ENCODE measurements around the gene PCDHA1. TPM values are rescaled to one million over a fixed set of nuclear protein-coding genes. Genes with fewer than 3 reads are reported as not detected.
"Not testable (repeated sequence)": the region's sequence is repeated elsewhere in the genome, so short reads cannot be mapped to it uniquely, and the experiment has no call there.

Gene PCDHA1
- polyA plus RNA-seq, 3 donors from 2014 or later, result not detected

- H3K4me3 Mint-ChIP-seq, H3K4me1 Mint-ChIP-seq, H3K27ac Mint-ChIP-seq, DNase-seq: not testable (repeated sequence)
- Mint-ChIP-seq H3K36me3 (peaks cover 0 to 10% (median 3%) of the 10 kb centered on the region in 3 donors), H3K9me3 (peaks cover 9 to 70% (median 23%) of the 10 kb centered on the region in 6 donors), H3K27me3 (ENCODE audit: low read depth in 3 of 3) (peaks cover 6 to 29% (median 18%) of the 10 kb centered on the region in 3 donors)
These were observed 90.8 kb downstream of the PCDHA1 start for GRCh38 chr5:140876541-140877261.

- H3K27me3 Mint-ChIP-seq (ENCODE audit: low read depth in 3 of 3), result peaks cover 6 to 33% (median 18%) of the 10 kb centered on the region in 3 donors
- no peaks in the 10 kb centered on the region for H3K4me1 Mint-ChIP-seq
- H3K9me3 Mint-ChIP-seq, result peaks cover 6 to 71% (median 23%) of the 10 kb centered on the region in 6 donors
- H3K4me3 Mint-ChIP-seq, result no peak overlapping the region
- no peak overlapping the region for H3K27ac Mint-ChIP-seq
- peaks cover 0 to 11% (median 0%) of the 10 kb centered on the region in 3 donors for H3K36me3 Mint-ChIP-seq
- no peak for DNase-seq
These were observed 91.3 kb downstream of the PCDHA1 start for GRCh38 chr5:140877262-140877581.

GRCh38 chr5:140881889-140882590, 96.1 kb downstream of the PCDHA1 start, which contains the start of gene PCDHA13:
TSS of gene PCDHA13 (plus strand) at chr5:140882124. CDS start at chr5:140882269, 145 bp downstream.
- DNase-seq, result no peak
- Mint-ChIP-seq H3K36me3 (peaks cover 0 to 11% (median 0%) of the 10 kb centered on the region in 3 donors), H3K4me3 (peak within 1 kb of the TSS in 1 of 5 donors; percentile 13), H3K9me3 (peaks cover 6 to 65% (median 17%) of the 10 kb centered on the region in 6 donors), H3K27ac (no peak within 1 kb of the TSS), H3K27me3 (ENCODE audit: low read depth in 3 of 3) (peaks cover 2 to 17% (median 10%) of the 10 kb centered on the region in 3 donors), H3K4me1 (no peaks in the 10 kb centered on the region)

GRCh38 chr5:140882591-140882899, 96.6 kb downstream of the PCDHA1 start:
- H3K9me3 Mint-ChIP-seq, result peaks cover 8 to 67% (median 19%) of the 10 kb centered on the region in 6 donors
- H3K27me3 Mint-ChIP-seq (ENCODE audit: low read depth in 3 of 3), result peaks cover 2 to 17% (median 10%) of the 10 kb centered on the region in 3 donors
- H3K4me3 Mint-ChIP-seq, result no peak overlapping the region
- DNase-seq, result no peak
- no peaks in the 10 kb centered on the region for H3K4me1 Mint-ChIP-seq
- peaks cover 0 to 11% (median 0%) of the 10 kb centered on the region in 3 donors for H3K36me3 Mint-ChIP-seq
- no peak overlapping the region for H3K27ac Mint-ChIP-seq

- no peak overlapping the region for H3K27ac Mint-ChIP-seq
- DNase-seq, result no peak
- H3K36me3 Mint-ChIP-seq, result peaks cover 0 to 11% (median 0%) of the 10 kb centered on the region in 3 donors
- peaks cover 2 to 17% (median 8%) of the 10 kb centered on the region in 3 donors for H3K27me3 Mint-ChIP-seq (ENCODE audit: low read depth in 3 of 3)
- no peak overlapping the region for H3K4me3 Mint-ChIP-seq
- peaks cover 8 to 61% (median 16%) of the 10 kb centered on the region in 6 donors for H3K9me3 Mint-ChIP-seq
- H3K4me1 Mint-ChIP-seq, result no peaks in the 10 kb centered on the region
These were observed 97.4 kb downstream of the PCDHA1 start for GRCh38 chr5:140883373-140883772.

GRCh38 chr5:140883927-140884697, 98.2 kb downstream of the PCDHA1 start:
- Mint-ChIP-seq H3K36me3 (peaks cover 0 to 11% (median 0%) of the 10 kb centered on the region in 3 donors), H3K27me3 (ENCODE audit: low read depth in 3 of 3) (peaks cover 2 to 17% (median 8%) of the 10 kb centered on the region in 3 donors), H3K9me3 (peaks cover 5 to 54% (median 16%) of the 10 kb centered on the region in 6 donors), H3K4me3 (no peak overlapping the region), H3K4me1 (no peaks in the 10 kb centered on the region), H3K27ac (no peak overlapping the region)
- no peak for DNase-seq

GRCh38 chr5:140916325-140916724, 130.4 kb downstream of the PCDHA1 start:
- Mint-ChIP-seq H3K27ac (no peak overlapping the region), H3K4me3 (no peak overlapping the region), H3K4me1 (no peaks in the 10 kb centered on the region), H3K27me3 (ENCODE audit: low read depth in 3 of 3) (peaks cover 1 to 5% (median 4%) of the 10 kb centered on the region in 3 donors), H3K9me3 (peaks cover under 1 to 17% (median 12%) of the 10 kb centered on the region in 6 donors), H3K36me3 (no peaks in the 10 kb centered on the region)
- DNase-seq, result no peak

- H3K36me3 Mint-ChIP-seq, result no peaks in the 10 kb centered on the region
- H3K4me1 Mint-ChIP-seq, result peaks cover 6 to 8% of the 10 kb centered on the region in 2 donors
- no peak for DNase-seq
- H3K27ac Mint-ChIP-seq, result no peak overlapping the region
- H3K4me3 Mint-ChIP-seq, result no peak overlapping the region
- peaks cover 1 to 38% (median 7%) of the 10 kb centered on the region in 6 donors for H3K9me3 Mint-ChIP-seq
- H3K27me3 Mint-ChIP-seq (ENCODE audit: low read depth in 3 of 3), result peaks cover 7 to 20% (median 14%) of the 10 kb centered on the region in 3 donors
These were observed 137.7 kb downstream of the PCDHA1 start for GRCh38 chr5:140923601-140924000.

- DNase-seq, result no peak
- Mint-ChIP-seq H3K4me1 (peaks cover 6 to 8% of the 10 kb centered on the region in 2 donors), H3K9me3 (peaks cover 3 to 48% (median 6%) of the 10 kb centered on the region in 6 donors), H3K27me3 (ENCODE audit: low read depth in 3 of 3) (peaks cover 7 to 21% (median 12%) of the 10 kb centered on the region in 3 donors), H3K27ac (no peak within 1 kb of the TSS), H3K36me3 (no peaks in the 10 kb centered on the region), H3K4me3 (peak within 1 kb of the TSS; percentile 50 to 64 (median 54))
These were observed 140.0 kb downstream of the PCDHA1 start, which contains the start of gene PCDHAC1 for GRCh38 chr5:140925806-140926442. TSS of gene PCDHAC1 (plus strand) at chr5:140926299. CDS start at chr5:140926893, 594 bp downstream.

- peaks cover 6 to 8% of the 10 kb centered on the region in 2 donors for H3K4me1 Mint-ChIP-seq
- no peaks in the 10 kb centered on the region for H3K36me3 Mint-ChIP-seq
- peaks cover 7 to 21% (median 12%) of the 10 kb centered on the region in 3 donors for H3K27me3 Mint-ChIP-seq (ENCODE audit: low read depth in 3 of 3)
- H3K9me3 Mint-ChIP-seq, result peaks cover 5 to 48% (median 6%) of the 10 kb centered on the region in 6 donors
- H3K4me3 Mint-ChIP-seq, result peak overlapping the region; percentile 50 to 64 (median 54)
- no peak overlapping the region for H3K27ac Mint-ChIP-seq
- DNase-seq, result peak in 1 of 3 donors; percentile 3
These were observed 140.7 kb downstream of the PCDHA1 start for GRCh38 chr5:140926443-140927227.

- DNase-seq, result no peak
- H3K36me3 Mint-ChIP-seq, result no peaks in the 10 kb centered on the region
- peaks cover 3 to 45% (median 5%) of the 10 kb centered on the region in 6 donors for H3K9me3 Mint-ChIP-seq
- peaks cover 7 to 21% (median 12%) of the 10 kb centered on the region in 3 donors for H3K27me3 Mint-ChIP-seq (ENCODE audit: low read depth in 3 of 3)
- no peak overlapping the region for H3K27ac Mint-ChIP-seq
- H3K4me1 Mint-ChIP-seq, result peaks cover 6 to 8% of the 10 kb centered on the region in 2 donors
- H3K4me3 Mint-ChIP-seq, result peak overlapping the region; percentile 50 to 64 (median 54)
These were observed 141.3 kb downstream of the PCDHA1 start for GRCh38 chr5:140927228-140927573.

- no peak overlapping the region for H3K27ac Mint-ChIP-seq
- no peaks in the 10 kb centered on the region for H3K27me3 Mint-ChIP-seq (ENCODE audit: low read depth in 3 of 3)
- H3K4me1 Mint-ChIP-seq, result no peaks in the 10 kb centered on the region
- DNase-seq, result no peak
- no peak overlapping the region for H3K4me3 Mint-ChIP-seq
- peaks cover 0 to 6% (median 0%) of the 10 kb centered on the region in 6 donors for H3K9me3 Mint-ChIP-seq
- H3K36me3 Mint-ChIP-seq, result no peaks in the 10 kb centered on the region
These were observed 149.1 kb downstream of the PCDHA1 start for GRCh38 chr5:140934964-140935606.

All from immature natural killer cell (primary cell).